ENCODE data around the gene CATSPER1. TPM values are rescaled to one million over a fixed set of nuclear protein-coding genes. Genes with fewer than 3 reads are reported as not detected.

CATSPER1 gene
- total and polyA plus RNA-seq, 2 of the 8 experiments (the other 6 are each of a cell fraction or from before 2014, with no cell fraction given), result not detected

DNA sequence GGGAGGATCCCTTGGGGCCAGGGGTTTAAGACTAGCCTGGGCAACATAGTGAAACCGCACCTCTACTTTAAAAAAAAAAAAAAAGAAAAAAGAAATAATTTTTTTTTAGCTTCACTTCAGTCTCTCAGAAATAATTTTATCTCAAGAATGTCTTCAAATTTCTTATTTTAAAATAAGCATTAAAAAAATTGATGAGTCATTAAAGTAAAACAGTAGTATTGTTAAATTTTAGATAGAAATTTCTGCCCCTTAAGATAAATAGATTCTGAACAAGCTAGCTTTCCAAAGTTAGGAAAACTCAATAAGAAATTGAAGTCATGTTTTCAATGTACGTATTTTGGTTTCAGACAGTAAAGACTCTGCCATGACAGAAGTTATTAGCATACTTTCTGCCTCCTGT lies 36.1 kb upstream of the CATSPER1 start (continued):
- no peak for TF ChIP-seq CHD7 (IDR thresholded peaks at IDR 0.05; ENCODE audit: insufficient replicate concordance, low read length)
- no peak for TF ChIP-seq GABPA (IDR thresholded peaks at IDR 0.05; ENCODE audit: borderline replicate concordance, insufficient read depth, low read length)
- no peak for TF ChIP-seq RNF2 (IDR thresholded peaks at IDR 0.05; ENCODE audit: borderline replicate concordance, low read depth, low read length, missing control alignments, poor library complexity, severe bottlenecking)
